Measurements from ENCODE around the gene AP3S2. TPM values are rescaled to one million over a fixed set of nuclear protein-coding genes. Genes with fewer than 3 reads are reported as not detected.

AP3S2 gene
- polyA plus RNA-seq, 1 donor (not counting 4 experiments of a cell fraction or from before 2014, with no cell fraction given), result 34.6 TPM

- Histone ChIP-seq H3K4me2 (ENCODE audit: control insufficient read depth, extremely low read depth, insufficient read depth, low read depth, low read length) (no peak overlapping the region), H3K79me2 (ENCODE audit: control insufficient read depth, insufficient read depth, low read length) (no peaks in the 10 kb centered on the region), H3K4me3 (ENCODE audit: control insufficient read depth in 2 of 3, extremely low read depth in 1 of 3, insufficient read depth in 2 of 3, low read depth in 1 of 3, low read length in 3 of 3) (no peak overlapping the region), H4K20me1 (ENCODE audit: control insufficient read depth, extremely low read depth, insufficient read depth, low read length) (no peaks in the 10 kb centered on the region), H2AFZ (ENCODE audit: control insufficient read depth, low read length) (no peak overlapping the region), H3K27ac (ENCODE audit: control insufficient read depth, insufficient read depth, low read length) (no peak overlapping the region), H3K4me1 (ENCODE audit: control insufficient read depth, extremely low read depth, insufficient read depth, low read length) (peaks cover 36% of the 10 kb centered on the region), H3K36me3 (ENCODE audit: control insufficient read depth in 2 of 2, extremely low read depth in 1 of 2, insufficient read depth in 2 of 2, low read length in 2 of 2) (peaks cover 5 to 8% of the 10 kb centered on the region in 2 experiments), H3K9me1 (ENCODE audit: control insufficient read depth, extremely low read depth, insufficient read depth, low read length) (no peaks in the 10 kb centered on the region), H3K9ac (ENCODE audit: control insufficient read depth, extremely low read depth, insufficient read depth, low read length) (no peak overlapping the region), H3K9me3 (ENCODE audit: control insufficient read depth, low read depth, low read length) (no peaks in the 10 kb centered on the region), H3K27me3 (ENCODE audit: control insufficient read depth, extremely low read depth, insufficient read depth, low read length) (no peaks in the 10 kb centered on the region)
- dilution Hi-C loops (cut with MboI; ENCODE audit: extremely low pct_ligation_motif_present, low sequenced_read_pairs), result no loop called here
- FAIRE-seq (no peak), DNase-seq (ENCODE audit: low read depth, low spot score) (no peak)
- TF ChIP-seq CTCF (optimal IDR thresholded peaks at IDR 0.05 in 1 of 3, IDR thresholded peaks at IDR 0.05 in 1 of 3, conservative IDR thresholded peaks at IDR 0.05 in 1 of 3; ENCODE audit: extremely low read depth in 1 of 3, insufficient read depth in 2 of 3, low read length in 3 of 3) (no peak), EZH2 (IDR thresholded peaks at IDR 0.05; ENCODE audit: low read length) (no peak)
These were observed 52.5 kb downstream of the AP3S2 start for GRCh38 chr15:89841306-89841705.

- H3K36me3 ChIP-seq (ENCODE audit: control insufficient read depth in 2 of 2, extremely low read depth in 1 of 2, insufficient read depth in 2 of 2, low read length in 2 of 2), result peaks cover 7 to 13% of the 10 kb centered on the region in 2 experiments
- H3K79me2 ChIP-seq (ENCODE audit: control insufficient read depth, insufficient read depth, low read length), result no peaks in the 10 kb centered on the region
- dilution Hi-C loops (cut with MboI; ENCODE audit: extremely low pct_ligation_motif_present, low sequenced_read_pairs), result no loop called here
- no peaks in the 10 kb centered on the region for H3K27me3 ChIP-seq (ENCODE audit: control insufficient read depth, extremely low read depth, insufficient read depth, low read length)
- FAIRE-seq, result no peak
- peaks cover 36% of the 10 kb centered on the region for H3K4me1 ChIP-seq (ENCODE audit: control insufficient read depth, extremely low read depth, insufficient read depth, low read length)
- H3K9me1 ChIP-seq (ENCODE audit: control insufficient read depth, extremely low read depth, insufficient read depth, low read length), result no peaks in the 10 kb centered on the region
- no peaks in the 10 kb centered on the region for H4K20me1 ChIP-seq (ENCODE audit: control insufficient read depth, extremely low read depth, insufficient read depth, low read length)
- H3K9ac ChIP-seq (ENCODE audit: control insufficient read depth, extremely low read depth, insufficient read depth, low read length), result no peak overlapping the region
- no peak overlapping the region for H2AFZ ChIP-seq (ENCODE audit: control insufficient read depth, low read length)
- no peak for DNase-seq (ENCODE audit: low read depth, low spot score)
- H3K27ac ChIP-seq (ENCODE audit: control insufficient read depth, insufficient read depth, low read length), result no peak overlapping the region
- H3K9me3 ChIP-seq (ENCODE audit: control insufficient read depth, low read depth, low read length), result no peaks in the 10 kb centered on the region
- no peak overlapping the region for H3K4me2 ChIP-seq (ENCODE audit: control insufficient read depth, extremely low read depth, insufficient read depth, low read depth, low read length)
- H3K4me3 ChIP-seq (ENCODE audit: control insufficient read depth in 2 of 3, extremely low read depth in 1 of 3, insufficient read depth in 2 of 3, low read depth in 1 of 3, low read length in 3 of 3), result no peak overlapping the region
- TF ChIP-seq EZH2 (IDR thresholded peaks at IDR 0.05; ENCODE audit: low read length), result no peak
- no peak for TF ChIP-seq CTCF (optimal IDR thresholded peaks at IDR 0.05 in 1 of 3, IDR thresholded peaks at IDR 0.05 in 1 of 3, conservative IDR thresholded peaks at IDR 0.05 in 1 of 3; ENCODE audit: extremely low read depth in 1 of 3, insufficient read depth in 2 of 3, low read length in 3 of 3)
These were observed 54.5 kb downstream of the AP3S2 start for GRCh38 chr15:89839167-89839810.
